GM12891 (cell line): ENCODE data around the gene MTREX.

Experiments
- POLR2A ChIP-seq: IDR thresholded peaks from 2 replicates; pipeline ENCODE4 v1.6.1; 2011; ENCODE audit warnings: low read depth, low read length, control low read depth
- POLR2AphosphoS5 ChIP-seq: IDR thresholded peaks from 2 replicates; pipeline ENCODE4 v1.6.1; 2011; ENCODE audit warnings: low read depth, low read length, control low read depth
- POU2F2 ChIP-seq: IDR thresholded peaks from 2 replicates; pipeline ENCODE4 v1.6.1; 2011; ENCODE audit warnings: low read depth, mild to moderate bottlenecking, control low read depth, low read length, moderate library complexity
- SPI1 ChIP-seq: IDR thresholded peaks from 2 replicates; pipeline ENCODE4 v1.6.1; 2011; ENCODE audit warnings: low read depth, low read length, control low read depth
- TAF1 ChIP-seq: IDR thresholded peaks from 2 replicates; pipeline ENCODE4 v1.6.1; 2011; ENCODE audit warnings: low read depth, low read length, control low read depth

DNA sequence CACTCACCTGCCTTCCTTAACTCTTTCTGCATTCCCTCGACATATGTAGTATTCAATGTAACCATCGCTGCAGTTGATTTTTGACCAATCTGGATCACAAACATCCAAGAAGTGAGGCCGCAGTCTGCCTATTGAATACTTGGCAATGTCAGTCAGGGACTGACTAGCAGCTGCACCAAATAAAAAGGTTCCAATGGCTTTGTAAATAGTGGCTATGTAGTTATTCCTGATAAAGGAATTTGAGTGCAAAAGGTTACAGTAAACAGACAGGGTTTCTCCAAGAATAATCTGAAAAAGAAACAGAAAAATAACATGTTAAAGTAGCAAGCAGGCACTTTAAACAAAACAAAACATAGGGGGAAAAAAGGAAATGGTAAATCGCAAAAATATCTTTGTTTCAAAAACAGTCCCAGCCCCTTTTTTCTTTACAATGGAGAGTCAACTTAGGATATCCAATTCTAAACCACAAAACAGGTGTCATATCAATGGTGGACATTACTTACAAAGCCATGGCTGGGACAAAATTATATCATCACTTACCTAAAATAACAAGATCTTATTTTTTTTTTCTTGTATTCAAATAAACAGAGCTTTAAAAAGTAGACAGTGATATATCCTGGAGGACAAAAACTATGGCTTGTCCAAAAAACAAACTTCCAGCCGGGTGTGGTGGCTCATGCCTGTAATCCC is 160.2 kb downstream of the MTREX start:
- TF ChIP-seq POLR2A (no peak), POLR2AphosphoS5 (no peak), SPI1 (no peak), TAF1 (no peak), POU2F2 (no peak)
